Measurements from ENCODE around the gene S100A16. TPM values are rescaled to one million over a fixed set of nuclear protein-coding genes. Genes with fewer than 3 reads are reported as not detected.

The S100A16 gene
- total RNA-seq, 2 donors from 2014 or later, result 62.7 to 85.1 TPM

GRCh38 chr1:153614906-153615305, 2.0 kb upstream of the S100A16 start:
- H3K9me3 ChIP-seq, result no peaks in the 10 kb centered on the region
- no peak for DNase-seq (ENCODE audit: low spot score)
- no peaks in the 10 kb centered on the region for H3K27me3 ChIP-seq
- no peak overlapping the region for H3K27ac ChIP-seq
- H3K4me3 ChIP-seq, result no peak overlapping the region
- peaks cover 15% of the 10 kb centered on the region for H3K36me3 ChIP-seq
- H3K4me1 ChIP-seq, result peaks cover 0 to 51% of the 10 kb centered on the region in 2 donors
- no peak for TF ChIP-seq CTCF (IDR thresholded peaks at IDR 0.05)

GRCh38 chr1:153614189-153614900, 1.4 kb upstream of the S100A16 start:
- peaks cover 0 to 56% of the 10 kb centered on the region in 2 donors for H3K4me1 ChIP-seq
- no peaks in the 10 kb centered on the region for H3K9me3 ChIP-seq
- DNase-seq (ENCODE audit: low spot score), result no peak
- no peaks in the 10 kb centered on the region for H3K27me3 ChIP-seq
- H3K27ac ChIP-seq, result no peak overlapping the region
- TF ChIP-seq CTCF (IDR thresholded peaks at IDR 0.05), result no peak
- H3K4me3 ChIP-seq, result no peak overlapping the region
- peaks cover 12% of the 10 kb centered on the region for H3K36me3 ChIP-seq

- Histone ChIP-seq H3K36me3 (peaks cover 2% of the 10 kb centered on the region), H3K27ac (peak overlapping the region; percentile 91 to 93), H3K4me1 (peaks cover 0 to 66% of the 10 kb centered on the region in 2 donors), H3K27me3 (no peaks in the 10 kb centered on the region), H3K9me3 (no peaks in the 10 kb centered on the region), H3K4me3 (peak overlapping the region in 1 of 2 donors; percentile 59)
- TF ChIP-seq CTCF (IDR thresholded peaks at IDR 0.05), result no peak
- DNase-seq (ENCODE audit: low spot score), result no peak
Measured at GRCh38 chr1:153613406-153613805, 469 bp upstream of the S100A16 start.

GRCh38 chr1:153612111-153612754, 704 bp downstream of the S100A16 start:
- no peak for DNase-seq (ENCODE audit: low spot score)
- Histone ChIP-seq H3K9me3 (no peaks in the 10 kb centered on the region), H3K27ac (peak overlapping the region; percentile 91 to 93), H3K36me3 (peaks cover 7% of the 10 kb centered on the region), H3K4me1 (peaks cover 0 to 65% of the 10 kb centered on the region in 2 donors), H3K27me3 (no peaks in the 10 kb centered on the region), H3K4me3 (peak overlapping the region; percentile 59 to 63)
- no peak for TF ChIP-seq CTCF (IDR thresholded peaks at IDR 0.05)

GRCh38 chr1:153611356-153611755, 1.6 kb downstream of the S100A16 start:
- peak overlapping the region; percentile 59 to 63 for H3K4me3 ChIP-seq
- H3K9me3 ChIP-seq, result no peaks in the 10 kb centered on the region
- no peaks in the 10 kb centered on the region for H3K27me3 ChIP-seq
- DNase-seq (ENCODE audit: low spot score), result no peak
- TF ChIP-seq CTCF (IDR thresholded peaks at IDR 0.05), result no peak
- H3K36me3 ChIP-seq, result peaks cover 16% of the 10 kb centered on the region
- peaks cover 0 to 57% of the 10 kb centered on the region in 2 donors for H3K4me1 ChIP-seq
- H3K27ac ChIP-seq, result peak overlapping the region; percentile 91 to 93
